CD14-positive monocyte (primary cell): Measurements from ENCODE around the gene SFN. TPM values are rescaled to one million over a fixed set of nuclear protein-coding genes. Genes with fewer than 3 reads are reported as not detected.

Experiments used
- DNase-seq, 3 donors: peaks; one replicate each; pipeline ENCODE4 v3.0.0-alpha.2; 2011 to 2022
- H2AFZ ChIP-seq: 2 replicates; pipeline ENCODE4 v1.6.0; 2012; ENCODE audit warnings: mild to moderate bottlenecking, low read depth, low read length, inconsistent platforms; ENCODE audit not compliant: insufficient read depth, poor library complexity, severe bottlenecking
- H3K27ac ChIP-seq, 2 donors: 1 replicate in 1 of 2; 2 replicates in 1 of 2; pipeline ENCODE4 v1.5.1; 2012 to 2013; ENCODE audit warnings: low read length in 2 of 2, control low read depth in 1 of 2, inconsistent platforms in 1 of 2, low read depth in 1 of 2, mild to moderate bottlenecking in 1 of 2
- H3K27me3 ChIP-seq, 2 donors: one replicate each; pipeline versions ENCODE4 v1.6.0 to v1.6.1; 2011 to 2013; ENCODE audit warnings: low read length in 2 of 2; ENCODE audit not compliant: control insufficient read depth in 2 of 2, insufficient read depth in 2 of 2
- H3K36me3 ChIP-seq, 2 donors: replicated peaks in 1 of 2; 1 replicate in 1 of 2; 2 replicates in 1 of 2; pipeline versions ENCODE4 v1.5.1 to v1.6.1; 2012 to 2013; ENCODE audit warnings: low read length in 2 of 2, control low read depth in 1 of 2, inconsistent platforms in 1 of 2, mild to moderate bottlenecking in 1 of 2; ENCODE audit not compliant: insufficient read depth in 2 of 2, control insufficient read depth in 1 of 2
- H3K4me1 ChIP-seq, 2 donors: 1 replicate in 1 of 2; 2 replicates in 1 of 2; pipeline versions ENCODE4 v1.5.1 to v1.6.1; 2012 to 2013; ENCODE audit warnings: low read length in 2 of 2, control low read depth in 1 of 2, inconsistent platforms in 1 of 2, mild to moderate bottlenecking in 1 of 2, moderate library complexity in 1 of 2; ENCODE audit not compliant: insufficient read depth in 2 of 2, control insufficient read depth in 1 of 2
- H3K4me2 ChIP-seq: replicated peaks from 2 replicates; pipeline ENCODE3; 2012; ENCODE audit warnings: low read length, moderate library complexity, mild to moderate bottlenecking; ENCODE audit not compliant: poor library complexity, severe bottlenecking; ENCODE audit errors: extremely low read depth
- H3K4me3 ChIP-seq, 3 experiments: fragments of 200-600 bp in 1 of 3; sonication (generic) in 1 of 3; replicated peaks in 1 of 3; 1 replicate in 2 of 3; 2 replicates in 1 of 3; pipeline ENCODE4 v1.5.1; 2011 to 2013; ENCODE audit warnings: low read length in 3 of 3, mild to moderate bottlenecking in 3 of 3, control low read depth in 2 of 3, low read depth in 2 of 3, inconsistent platforms in 1 of 3, moderate library complexity in 1 of 3
- H3K79me2 ChIP-seq: 2 replicates; pipeline ENCODE4 v1.6.0; 2012; ENCODE audit warnings: mild to moderate bottlenecking, control low read depth, inconsistent platforms, low read length, moderate library complexity; ENCODE audit not compliant: insufficient read depth
- H3K9ac ChIP-seq: 2 replicates; pipeline ENCODE4 v1.6.0; 2017; ENCODE audit warnings: low read length, mild to moderate bottlenecking; ENCODE audit not compliant: insufficient read depth, poor library complexity, severe bottlenecking
- H3K9me3 ChIP-seq, 2 donors: replicated peaks in 1 of 2; 1 replicate in 1 of 2; 2 replicates in 1 of 2; pipeline versions ENCODE4 v1.5.1 to v1.6.1; 2012 to 2013; ENCODE audit warnings: low read length in 2 of 2, control low read depth in 1 of 2; ENCODE audit not compliant: control insufficient read depth in 1 of 2, insufficient read depth in 1 of 2
- H4K20me1 ChIP-seq: 2 replicates; pipeline ENCODE4 v1.6.0; 2012; ENCODE audit warnings: mild to moderate bottlenecking, low read length, control low read depth, moderate library complexity; ENCODE audit not compliant: insufficient read depth
- H3K27ac Mint-ChIP-seq, 7 donors: one replicate each; pipeline ENCODE4 v1.8.0; 2020; ENCODE audit warnings: mild to moderate bottlenecking in 7 of 7, mixed read lengths in 7 of 7, moderate library complexity in 6 of 7, inconsistent platforms in 2 of 7
- H3K27me3 Mint-ChIP-seq, 3 donors: one replicate each; pipeline ENCODE4 v1.8.0; 2021 to 2022; ENCODE audit warnings: low read depth in 3 of 3, mild to moderate bottlenecking in 3 of 3, mixed read lengths in 3 of 3, moderate library complexity in 3 of 3, inconsistent platforms in 1 of 3
- H3K36me3 Mint-ChIP-seq, 2 donors: one replicate each; pipeline ENCODE4 v1.8.0; 2020; ENCODE audit warnings: mixed read lengths in 2 of 2, inconsistent platforms in 1 of 2, mild to moderate bottlenecking in 1 of 2
- H3K4me1 Mint-ChIP-seq: one replicate; pipeline ENCODE4 v1.8.0; 2020; ENCODE audit warnings: mild to moderate bottlenecking, mixed read lengths
- H3K4me3 Mint-ChIP-seq, 2 donors: one replicate each; pipeline ENCODE4 v1.8.0; 2020; ENCODE audit warnings: mild to moderate bottlenecking in 2 of 2, mixed read lengths in 2 of 2, moderate library complexity in 1 of 2
- H3K9me3 Mint-ChIP-seq, 7 donors: one replicate each; pipeline ENCODE4 v1.8.0; 2020 to 2022; ENCODE audit warnings: mixed read lengths in 7 of 7, mild to moderate bottlenecking in 6 of 7, moderate library complexity in 6 of 7, inconsistent platforms in 2 of 7
- CTCF ChIP-seq: fragments of 200-600 bp; IDR thresholded peaks from one replicate; pipeline ENCODE4 v1.8.0; 2022; ENCODE audit warnings: antibody characterized with exemption, mild to moderate bottlenecking
- WGBS: methylation state at CpG from one replicate; pipeline ENCODE4 v1.1.5; 2013; ENCODE audit warnings: missing lambda C conversion rate; ENCODE audit not compliant: insufficient coverage; 5-methylcytosine and 5-hydroxymethylcytosine counted together
- intact Hi-C, 2 donors: fragments of 100-400 bp; cut with micrococcal nuclease; formaldehyde crosslinking; loops; one replicate each; pipeline versions ENCODE4 v1.15.0 to v1.15.1; 2023
- polyA plus RNA-seq, 3 donors: library from polyadenylated mRNA; depleted of rRNA in 1 of 3; unstranded in 2 of 3; stranded (reverse) in 1 of 3; fragments of 300-500 nt in 2 of 3; fragments of >200 nt in 1 of 3; fragmentation: Illumina TruSeq in 2 of 3; gene quantifications; 1 replicate in 2 of 3; 2 replicates in 1 of 3; pipeline ENCODE4 v1.2.3, GENCODE V29; 2012 to 2021

Gene SFN
- polyA plus RNA-seq, 3 donors, result 0.36 TPM; not detected in 2

- Histone ChIP-seq H2AFZ (no peak overlapping the region), H3K9ac (no peak overlapping the region), H4K20me1 (peaks cover 34% of the 10 kb centered on the region), H3K79me2 (peaks cover 52% of the 10 kb centered on the region), H3K27me3 (no peaks in the 10 kb centered on the region), H3K9me3 (no peaks in the 10 kb centered on the region), H3K4me2 (no peak overlapping the region), H3K27ac (no peak overlapping the region), H3K4me3 (no peak overlapping the region), H3K4me1 (peaks cover 15 to 25% of the 10 kb centered on the region in 2 donors), H3K36me3 (peaks cover 47 to 55% of the 10 kb centered on the region in 2 donors)
- TF ChIP-seq CTCF, result no peak
- DNase-seq, result no peak
- Mint-ChIP-seq H3K4me3 (no peak overlapping the region), H3K36me3 (peaks cover 52 to 66% of the 10 kb centered on the region in 2 donors), H3K27ac (no peak overlapping the region), H3K4me1 (peaks cover 23% of the 10 kb centered on the region), H3K27me3 (peaks cover 0 to 2% (median 1%) of the 10 kb centered on the region in 3 donors), H3K9me3 (no peaks in the 10 kb centered on the region)
- intact Hi-C loops, result no loop called here
- WGBS, result 96% methylated on average over 8 of the region's 9 CpGs
These were observed 34.4 kb downstream of the SFN start for GRCh38 chr1:26897351-26897750.

DNA sequence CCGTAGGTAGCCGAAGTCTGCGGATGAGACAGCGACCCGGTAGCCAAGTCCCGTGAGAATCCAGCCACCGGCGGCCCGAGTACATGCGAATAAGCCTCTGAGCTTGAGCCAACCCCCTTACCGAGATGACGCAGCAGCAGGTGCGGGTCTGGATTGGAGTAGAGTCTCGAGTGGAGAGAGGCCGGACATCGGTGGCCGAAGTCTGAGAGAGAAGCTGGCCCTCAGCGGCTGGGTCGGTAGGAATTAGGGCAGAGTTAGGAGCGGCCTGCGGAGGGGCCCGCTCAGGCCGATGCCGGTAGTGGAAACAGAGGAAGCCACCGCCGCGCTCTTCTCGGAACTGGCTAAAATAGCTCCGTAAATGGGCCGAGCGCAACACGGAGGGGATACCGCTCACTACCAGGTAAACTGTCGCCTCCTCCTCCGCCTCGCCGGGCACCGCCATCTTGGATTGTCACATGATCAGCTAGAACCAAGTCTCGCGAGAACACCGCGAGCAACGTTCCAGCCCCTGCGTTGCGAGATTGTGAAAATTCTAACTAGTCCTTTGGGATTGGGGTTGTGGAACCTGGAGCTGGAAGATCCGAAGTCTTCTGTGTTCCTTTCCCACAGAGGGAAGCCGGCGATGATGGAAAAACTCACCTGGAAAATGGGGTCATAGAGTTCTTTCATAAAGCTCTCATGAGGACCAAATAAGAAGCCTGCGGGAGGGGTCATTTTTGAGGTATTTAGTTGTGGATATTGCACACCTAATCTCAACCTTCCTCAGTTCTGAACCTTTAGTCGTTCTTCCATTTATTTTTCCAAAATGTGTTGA, 37.3 kb downstream of the SFN start, which contains the start of gene GPATCH3:
TSS of gene GPATCH3 (minus strand) at position 467 of the 814 bp plus-strand sequence. CDS start at position 442, 25 bp downstream.
- H3K27me3 Mint-ChIP-seq, result peaks cover 0 to 2% (median 0%) of the 10 kb centered on the region in 3 donors
- TF ChIP-seq CTCF, result no peak
- Histone ChIP-seq H3K79me2 (peaks cover 44% of the 10 kb centered on the region), H3K4me1 (peaks cover 15 to 25% of the 10 kb centered on the region in 2 donors), H4K20me1 (peaks cover 24% of the 10 kb centered on the region), H3K27ac (peak within 1 kb of the TSS; percentile 90 to 96), H3K4me2 (peak within 1 kb of the TSS; percentile 83), H3K4me3 (peak within 1 kb of the TSS; percentile 77 to 86 (median 82)), H3K36me3 (peaks cover 19 to 27% of the 10 kb centered on the region in 2 donors), H3K9me3 (no peaks in the 10 kb centered on the region), H3K9ac (peak within 1 kb of the TSS; percentile 92), H3K27me3 (no peaks in the 10 kb centered on the region), H2AFZ (peak within 1 kb of the TSS; percentile 87)
- H3K9me3 Mint-ChIP-seq, result no peaks in the 10 kb centered on the region
- 0% methylated on average over 40 of the region's 50 CpGs for WGBS
- H3K36me3 Mint-ChIP-seq, result peaks cover 26 to 37% of the 10 kb centered on the region in 2 donors
- H3K27ac Mint-ChIP-seq, result peak within 1 kb of the TSS; percentile 96 to 99 (median 98)
- intact Hi-C loops, result no loop called here
- DNase-seq, result peak; percentile 85 to 92 (median 89)
- H3K4me1 Mint-ChIP-seq, result peaks cover 21% of the 10 kb centered on the region
- peak within 1 kb of the TSS; percentile 94 to 99 for H3K4me3 Mint-ChIP-seq
